Measurements from ENCODE around the gene ARHGAP22. TPM values are rescaled to one million over a fixed set of nuclear protein-coding genes. Genes with fewer than 3 reads are reported as not detected.
A peak's percentile ranks its signal among the peaks of the same experiment; 100 is the strongest.

The ARHGAP22 gene
- total and polyA plus RNA-seq, 2 donors, result 5.5 to 8.5 TPM

- peaks cover 0 to 7% of the 10 kb centered on the region in 2 donors for H3K4me1 ChIP-seq (ENCODE audit: control insufficient read depth in 2 of 2, insufficient read depth in 2 of 2, low read length in 2 of 2)
- no peaks in the 10 kb centered on the region for H3K36me3 ChIP-seq (ENCODE audit: control insufficient read depth in 2 of 2, insufficient read depth in 2 of 2, low read length in 1 of 2)
- H3K27me3 ChIP-seq (ENCODE audit: control insufficient read depth in 2 of 2, insufficient read depth in 1 of 2, low read length in 1 of 2), result no peaks in the 10 kb centered on the region
- DNase-seq (ENCODE audit: low read depth in 6 of 9, low spot score in 9 of 9), result no peak
- WGBS, result 92% methylated on average over 3 of the region's 3 CpGs
- no peak overlapping the region for H3K4me3 ChIP-seq (ENCODE audit: low read length in 2 of 2)
- no peaks in the 10 kb centered on the region for H3K9me3 ChIP-seq (ENCODE audit: control insufficient read depth in 2 of 2, insufficient read depth in 1 of 2, low read length in 1 of 2)
- no peak overlapping the region for H3K27ac ChIP-seq (ENCODE audit: low read depth in 1 of 2, low read length in 1 of 2)
Measured at GRCh38 chr10:48554656-48555055, 50.2 kb downstream of the ARHGAP22 start.

DNA sequence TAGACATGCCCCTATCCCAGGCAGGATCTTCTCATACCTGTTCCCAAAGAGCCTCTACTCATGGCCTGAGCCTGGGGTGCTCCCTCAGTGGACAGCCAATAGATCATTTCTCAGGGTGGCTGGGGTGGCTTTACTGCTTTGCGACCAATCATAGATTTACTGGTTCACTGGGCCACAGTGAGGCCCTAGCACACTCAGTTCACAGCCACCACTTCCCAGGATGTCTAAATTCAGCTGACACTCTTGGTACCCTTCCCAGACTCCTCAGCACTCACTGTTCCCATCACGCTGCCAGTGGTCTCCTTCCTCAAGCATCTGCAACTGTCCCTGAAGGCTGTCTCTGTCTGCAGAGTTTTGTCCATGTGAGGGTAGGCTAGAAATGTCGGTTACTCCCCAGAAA lies 50.6 kb downstream of the ARHGAP22 start:
- DNase-seq (ENCODE audit: low read depth in 6 of 9, low spot score in 9 of 9), result no peak
- WGBS, result 94% methylated on average over 3 of the region's 3 CpGs
- Histone ChIP-seq H3K4me1 (ENCODE audit: control insufficient read depth in 2 of 2, insufficient read depth in 2 of 2, low read length in 2 of 2) (peaks cover 0 to 7% of the 10 kb centered on the region in 2 donors), H3K36me3 (ENCODE audit: control insufficient read depth in 2 of 2, insufficient read depth in 2 of 2, low read length in 1 of 2) (no peaks in the 10 kb centered on the region), H3K4me3 (ENCODE audit: low read length in 2 of 2) (no peak overlapping the region), H3K27ac (ENCODE audit: low read depth in 1 of 2, low read length in 1 of 2) (no peak overlapping the region), H3K27me3 (ENCODE audit: control insufficient read depth in 2 of 2, insufficient read depth in 1 of 2, low read length in 1 of 2) (no peaks in the 10 kb centered on the region), H3K9me3 (ENCODE audit: control insufficient read depth in 2 of 2, insufficient read depth in 1 of 2, low read length in 1 of 2) (no peaks in the 10 kb centered on the region)

- H3K4me3 ChIP-seq (ENCODE audit: low read length in 2 of 2), result no peak overlapping the region
- 98% methylated on average over 13 of the region's 13 CpGs for WGBS
- no peaks in the 10 kb centered on the region for H3K36me3 ChIP-seq (ENCODE audit: control insufficient read depth in 2 of 2, insufficient read depth in 2 of 2, low read length in 1 of 2)
- DNase-seq (ENCODE audit: low read depth in 6 of 9, low spot score in 9 of 9), result no peak
- no peaks in the 10 kb centered on the region for H3K9me3 ChIP-seq (ENCODE audit: control insufficient read depth in 2 of 2, insufficient read depth in 1 of 2, low read length in 1 of 2)
- H3K27me3 ChIP-seq (ENCODE audit: control insufficient read depth in 2 of 2, insufficient read depth in 1 of 2, low read length in 1 of 2), result no peaks in the 10 kb centered on the region
- H3K4me1 ChIP-seq (ENCODE audit: control insufficient read depth in 2 of 2, insufficient read depth in 2 of 2, low read length in 2 of 2), result peaks cover 0 to 7% of the 10 kb centered on the region in 2 donors
- H3K27ac ChIP-seq (ENCODE audit: low read depth in 1 of 2, low read length in 1 of 2), result no peak overlapping the region
Measured at GRCh38 chr10:48552946-48553564, 51.8 kb downstream of the ARHGAP22 start.

GRCh38 chr10:48551861-48552591 lies 52.8 kb downstream of the ARHGAP22 start:
- Histone ChIP-seq H3K27ac (ENCODE audit: low read depth in 1 of 2, low read length in 1 of 2) (no peak overlapping the region), H3K27me3 (ENCODE audit: control insufficient read depth in 2 of 2, insufficient read depth in 1 of 2, low read length in 1 of 2) (no peaks in the 10 kb centered on the region), H3K4me1 (ENCODE audit: control insufficient read depth in 2 of 2, insufficient read depth in 2 of 2, low read length in 2 of 2) (peaks cover 0 to 7% of the 10 kb centered on the region in 2 donors), H3K9me3 (ENCODE audit: control insufficient read depth in 2 of 2, insufficient read depth in 1 of 2, low read length in 1 of 2) (no peaks in the 10 kb centered on the region), H3K4me3 (ENCODE audit: low read length in 2 of 2) (no peak overlapping the region), H3K36me3 (ENCODE audit: control insufficient read depth in 2 of 2, insufficient read depth in 2 of 2, low read length in 1 of 2) (no peaks in the 10 kb centered on the region)
- DNase-seq (ENCODE audit: low read depth in 6 of 9, low spot score in 9 of 9), result peak in 8 of 9 donors; percentile 2 to 43 (median 15)
- 48% methylated on average over 7 of the region's 7 CpGs for WGBS

DNA sequence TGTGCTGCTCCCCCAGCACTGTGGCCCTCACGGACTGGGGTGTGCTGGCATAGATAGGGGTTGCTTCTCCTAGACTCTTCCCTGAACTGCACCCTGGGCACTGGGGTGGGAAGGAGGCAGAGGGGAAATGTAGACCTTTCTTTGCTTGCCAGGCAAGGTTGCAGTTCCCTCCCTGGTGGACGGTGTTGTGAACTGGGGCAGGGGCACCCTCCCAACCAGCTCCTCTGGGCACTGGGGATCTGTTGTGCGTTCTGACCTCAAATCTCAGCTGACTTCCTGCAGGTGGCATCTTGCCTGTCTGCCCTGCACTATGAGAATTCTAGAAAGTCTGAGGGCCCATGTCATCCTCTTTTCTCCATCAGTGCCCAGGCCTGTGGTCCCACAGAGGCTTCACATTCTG lies 53.9 kb downstream of the ARHGAP22 start:
- no peaks in the 10 kb centered on the region for H3K36me3 ChIP-seq (ENCODE audit: control insufficient read depth in 2 of 2, insufficient read depth in 2 of 2, low read length in 1 of 2)
- peaks cover 0 to 7% of the 10 kb centered on the region in 2 donors for H3K4me1 ChIP-seq (ENCODE audit: control insufficient read depth in 2 of 2, insufficient read depth in 2 of 2, low read length in 2 of 2)
- DNase-seq (ENCODE audit: low read depth in 6 of 9, low spot score in 9 of 9), result peak in 1 of 9 donors; percentile 16
- H3K27me3 ChIP-seq (ENCODE audit: control insufficient read depth in 2 of 2, insufficient read depth in 1 of 2, low read length in 1 of 2), result no peaks in the 10 kb centered on the region
- H3K4me3 ChIP-seq (ENCODE audit: low read length in 2 of 2), result no peak overlapping the region
- H3K9me3 ChIP-seq (ENCODE audit: control insufficient read depth in 2 of 2, insufficient read depth in 1 of 2, low read length in 1 of 2), result no peaks in the 10 kb centered on the region
- WGBS, result 26% methylated on average over 3 of the region's 3 CpGs
- H3K27ac ChIP-seq (ENCODE audit: low read depth in 1 of 2, low read length in 1 of 2), result no peak overlapping the region

GRCh38 chr10:48550071-48550691 lies 54.7 kb downstream of the ARHGAP22 start:
- Histone ChIP-seq H3K4me3 (ENCODE audit: low read length in 2 of 2) (no peak overlapping the region), H3K9me3 (ENCODE audit: control insufficient read depth in 2 of 2, insufficient read depth in 1 of 2, low read length in 1 of 2) (no peaks in the 10 kb centered on the region), H3K4me1 (ENCODE audit: control insufficient read depth in 2 of 2, insufficient read depth in 2 of 2, low read length in 2 of 2) (peaks cover 0 to 7% of the 10 kb centered on the region in 2 donors), H3K36me3 (ENCODE audit: control insufficient read depth in 2 of 2, insufficient read depth in 2 of 2, low read length in 1 of 2) (no peaks in the 10 kb centered on the region), H3K27me3 (ENCODE audit: control insufficient read depth in 2 of 2, insufficient read depth in 1 of 2, low read length in 1 of 2) (no peaks in the 10 kb centered on the region), H3K27ac (ENCODE audit: low read depth in 1 of 2, low read length in 1 of 2) (no peak overlapping the region)
- no peak for DNase-seq (ENCODE audit: low read depth in 6 of 9, low spot score in 9 of 9)
- WGBS, result 95% methylated on average over 6 of the region's 6 CpGs

GRCh38 chr10:48549236-48549635 lies 55.6 kb downstream of the ARHGAP22 start:
- no peak overlapping the region for H3K27ac ChIP-seq (ENCODE audit: low read depth in 1 of 2, low read length in 1 of 2)
- H3K4me3 ChIP-seq (ENCODE audit: low read length in 2 of 2), result no peak overlapping the region
- DNase-seq (ENCODE audit: low read depth in 6 of 9, low spot score in 9 of 9), result no peak
- 82% methylated on average over 3 of the region's 3 CpGs for WGBS
- no peaks in the 10 kb centered on the region for H3K36me3 ChIP-seq (ENCODE audit: control insufficient read depth in 2 of 2, insufficient read depth in 2 of 2, low read length in 1 of 2)
- H3K27me3 ChIP-seq (ENCODE audit: control insufficient read depth in 2 of 2, insufficient read depth in 1 of 2, low read length in 1 of 2), result no peaks in the 10 kb centered on the region
- H3K4me1 ChIP-seq (ENCODE audit: control insufficient read depth in 2 of 2, insufficient read depth in 2 of 2, low read length in 2 of 2), result peaks cover 0 to 7% of the 10 kb centered on the region in 2 donors
- no peaks in the 10 kb centered on the region for H3K9me3 ChIP-seq (ENCODE audit: control insufficient read depth in 2 of 2, insufficient read depth in 1 of 2, low read length in 1 of 2)

- Histone ChIP-seq H3K4me3 (ENCODE audit: low read length in 2 of 2) (no peak overlapping the region), H3K9me3 (ENCODE audit: control insufficient read depth in 2 of 2, insufficient read depth in 1 of 2, low read length in 1 of 2) (no peaks in the 10 kb centered on the region), H3K4me1 (ENCODE audit: control insufficient read depth in 2 of 2, insufficient read depth in 2 of 2, low read length in 2 of 2) (peaks cover 0 to 7% of the 10 kb centered on the region in 2 donors), H3K36me3 (ENCODE audit: control insufficient read depth in 2 of 2, insufficient read depth in 2 of 2, low read length in 1 of 2) (no peaks in the 10 kb centered on the region), H3K27ac (ENCODE audit: low read depth in 1 of 2, low read length in 1 of 2) (no peak overlapping the region), H3K27me3 (ENCODE audit: control insufficient read depth in 2 of 2, insufficient read depth in 1 of 2, low read length in 1 of 2) (no peaks in the 10 kb centered on the region)
- 94% methylated on average over 7 of the region's 7 CpGs for WGBS
- DNase-seq (ENCODE audit: low read depth in 6 of 9, low spot score in 9 of 9), result no peak
Measured at GRCh38 chr10:48548531-48549135, 56.2 kb downstream of the ARHGAP22 start.

DNA sequence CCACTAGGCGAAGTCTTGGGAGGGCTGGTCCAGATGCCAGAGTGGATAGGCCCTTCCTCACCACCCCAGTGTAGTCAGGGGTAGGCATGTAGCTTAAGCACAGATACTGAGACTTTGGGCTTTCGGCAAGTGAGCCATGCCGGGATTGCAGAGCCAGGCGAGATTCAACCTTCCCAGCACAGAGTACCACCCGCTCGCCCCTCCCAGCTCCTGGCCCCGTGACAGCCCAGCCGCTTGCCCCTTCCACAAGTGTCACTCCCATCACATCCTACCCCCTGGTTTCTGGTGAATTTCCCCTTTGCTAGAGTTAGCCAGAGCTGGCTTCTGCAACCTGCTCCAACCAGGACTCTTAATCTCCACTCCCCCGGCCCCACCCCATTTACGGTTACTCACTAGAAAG lies 56.9 kb downstream of the ARHGAP22 start:
- no peak for DNase-seq (ENCODE audit: low read depth in 6 of 9, low spot score in 9 of 9)
- peaks cover 0 to 7% of the 10 kb centered on the region in 2 donors for H3K4me1 ChIP-seq (ENCODE audit: control insufficient read depth in 2 of 2, insufficient read depth in 2 of 2, low read length in 2 of 2)
- 93% methylated on average over 10 of the region's 10 CpGs for WGBS
- H3K9me3 ChIP-seq (ENCODE audit: control insufficient read depth in 2 of 2, insufficient read depth in 1 of 2, low read length in 1 of 2), result no peaks in the 10 kb centered on the region
- H3K27me3 ChIP-seq (ENCODE audit: control insufficient read depth in 2 of 2, insufficient read depth in 1 of 2, low read length in 1 of 2), result no peaks in the 10 kb centered on the region
- no peaks in the 10 kb centered on the region for H3K36me3 ChIP-seq (ENCODE audit: control insufficient read depth in 2 of 2, insufficient read depth in 2 of 2, low read length in 1 of 2)
- no peak overlapping the region for H3K27ac ChIP-seq (ENCODE audit: low read depth in 1 of 2, low read length in 1 of 2)
- H3K4me3 ChIP-seq (ENCODE audit: low read length in 2 of 2), result no peak overlapping the region
